Mesendoderm (in vitro differentiated cells): ENCODE results near the gene INAFM2.

ENCODE experiments used
- DNase-seq: peaks from one replicate; pipeline ENCODE4 v3.0.0; 2013
- H2AK5ac ChIP-seq: 2 replicates; pipeline ENCODE4 v1.6.1; 2013; ENCODE audit warnings: low read length, inconsistent platforms
- H2BK120ac ChIP-seq: 2 replicates; pipeline ENCODE4 v1.6.1; 2013; ENCODE audit warnings: low read depth, mild to moderate bottlenecking, low read length, moderate library complexity, mixed read lengths
- H2BK15ac ChIP-seq: replicated peaks from 2 replicates; pipeline ENCODE4 v1.6.1; 2013; ENCODE audit warnings: low read depth, mild to moderate bottlenecking, moderate library complexity
- H2BK5ac ChIP-seq: 2 replicates; pipeline ENCODE4 v1.6.1; 2013; ENCODE audit warnings: low read length, inconsistent platforms
- H3K18ac ChIP-seq: 2 replicates; pipeline ENCODE4 v1.6.1; 2013; ENCODE audit warnings: mild to moderate bottlenecking, low read length, mixed read lengths
- H3K23ac ChIP-seq: one replicate; pipeline ENCODE4 v1.6.1; 2013; ENCODE audit warnings: low read length
- H3K27ac ChIP-seq: 2 replicates; pipeline ENCODE4 v1.5.1; 2013; ENCODE audit warnings: low read depth, mild to moderate bottlenecking, inconsistent platforms, low read length, moderate library complexity
- H3K27me3 ChIP-seq: 2 replicates; pipeline ENCODE4 v1.6.1; 2013; ENCODE audit warnings: low read length, control low read depth, mild to moderate bottlenecking, inconsistent platforms; ENCODE audit not compliant: insufficient read depth, poor library complexity
- H3K36me3 ChIP-seq: 2 replicates; pipeline ENCODE4 v1.6.1; 2013; ENCODE audit warnings: low read length, inconsistent platforms; ENCODE audit not compliant: control insufficient read depth, insufficient read depth
- H3K4ac ChIP-seq: one replicate; pipeline ENCODE4 v1.6.1; 2013; ENCODE audit warnings: low read depth, mild to moderate bottlenecking, low read length, moderate library complexity
- H3K4me1 ChIP-seq: 2 replicates; pipeline ENCODE4 v1.6.1; 2013; ENCODE audit warnings: low read depth, low read length, inconsistent platforms; ENCODE audit not compliant: control insufficient read depth
- H3K4me2 ChIP-seq: 2 replicates; pipeline ENCODE4 v1.6.1; 2013; ENCODE audit warnings: low read length
- H3K4me3 ChIP-seq: 2 replicates; pipeline ENCODE4 v1.5.1; 2013; ENCODE audit warnings: mild to moderate bottlenecking, low read length
- H3K56ac ChIP-seq: one replicate; pipeline ENCODE4 v1.6.1; 2013; ENCODE audit warnings: low read length
- H3K79me1 ChIP-seq: 2 replicates; pipeline ENCODE4 v1.6.1; 2013; ENCODE audit warnings: low read length, inconsistent platforms
- H3K79me2 ChIP-seq: 2 replicates; pipeline ENCODE4 v1.6.1; 2013; ENCODE audit warnings: mild to moderate bottlenecking, low read length; ENCODE audit not compliant: control insufficient read depth, insufficient read depth
- H3K9ac ChIP-seq: 2 replicates; pipeline ENCODE4 v1.6.1; 2013; ENCODE audit warnings: low read length, inconsistent platforms
- H4K5ac ChIP-seq: one replicate; pipeline ENCODE4 v1.6.1; 2013; ENCODE audit warnings: low read length
- H4K8ac ChIP-seq: one replicate; pipeline ENCODE4 v1.6.1; 2013; ENCODE audit warnings: low read depth, mild to moderate bottlenecking, control low read depth, low read length, moderate library complexity
- WGBS: extraction: QIAGEN DNeasy Blood & Tissue Kit; methylation state at CpG from one replicate; pipeline ENCODE4 v1.1.7; 2013; ENCODE audit warnings: low lambda C conversion rate, missing lambda C conversion rate; ENCODE audit not compliant: insufficient coverage; ENCODE audit errors: extremely low coverage; 5-methylcytosine and 5-hydroxymethylcytosine counted together

Gene INAFM2

DNA sequence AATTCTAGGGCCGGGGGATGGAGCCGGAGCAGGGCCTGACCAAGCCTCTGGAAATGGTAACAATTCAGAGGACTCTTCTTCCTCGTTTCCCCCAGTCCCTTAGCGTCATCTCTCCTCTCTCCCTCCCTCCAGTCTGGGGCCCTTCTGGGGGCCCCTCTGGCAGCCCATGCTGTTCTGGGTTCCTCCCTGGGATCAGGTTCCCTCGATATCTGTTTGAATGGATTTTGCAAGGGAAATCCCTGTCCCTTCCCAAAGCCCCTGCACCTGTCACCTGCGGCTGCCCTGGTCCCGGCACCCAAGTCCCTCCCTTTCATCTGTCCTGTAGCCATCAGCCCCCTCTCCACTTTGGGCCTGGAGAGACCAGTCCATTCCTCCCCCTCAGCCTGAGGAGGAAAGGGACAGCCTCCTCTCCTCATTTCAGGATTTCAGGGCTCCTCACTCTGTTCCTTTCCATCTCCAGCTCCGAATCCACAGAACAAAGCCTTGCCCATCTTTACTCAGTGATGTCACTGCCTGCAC, 14.1 kb upstream of the INAFM2 start:
- Histone ChIP-seq H3K27ac (no peak overlapping the region), H2BK15ac (no peak overlapping the region), H4K8ac (no peak overlapping the region), H3K79me1 (no peaks in the 10 kb centered on the region), H3K4me2 (no peak overlapping the region), H2BK120ac (no peak overlapping the region), H3K9ac (no peak overlapping the region), H3K23ac (no peak overlapping the region), H3K36me3 (no peaks in the 10 kb centered on the region), H3K4ac (no peak overlapping the region), H3K56ac (no peak overlapping the region), H3K79me2 (no peaks in the 10 kb centered on the region), H2AK5ac (no peak overlapping the region), H3K27me3 (no peaks in the 10 kb centered on the region), H3K4me3 (no peak overlapping the region), H3K4me1 (peaks cover 5% of the 10 kb centered on the region), H4K5ac (no peak overlapping the region), H2BK5ac (no peak overlapping the region), H3K18ac (no peak overlapping the region)
- WGBS = no CpG with 5 or more reads among the region's 8 CpGs
- no peak for DNase-seq

DNA sequence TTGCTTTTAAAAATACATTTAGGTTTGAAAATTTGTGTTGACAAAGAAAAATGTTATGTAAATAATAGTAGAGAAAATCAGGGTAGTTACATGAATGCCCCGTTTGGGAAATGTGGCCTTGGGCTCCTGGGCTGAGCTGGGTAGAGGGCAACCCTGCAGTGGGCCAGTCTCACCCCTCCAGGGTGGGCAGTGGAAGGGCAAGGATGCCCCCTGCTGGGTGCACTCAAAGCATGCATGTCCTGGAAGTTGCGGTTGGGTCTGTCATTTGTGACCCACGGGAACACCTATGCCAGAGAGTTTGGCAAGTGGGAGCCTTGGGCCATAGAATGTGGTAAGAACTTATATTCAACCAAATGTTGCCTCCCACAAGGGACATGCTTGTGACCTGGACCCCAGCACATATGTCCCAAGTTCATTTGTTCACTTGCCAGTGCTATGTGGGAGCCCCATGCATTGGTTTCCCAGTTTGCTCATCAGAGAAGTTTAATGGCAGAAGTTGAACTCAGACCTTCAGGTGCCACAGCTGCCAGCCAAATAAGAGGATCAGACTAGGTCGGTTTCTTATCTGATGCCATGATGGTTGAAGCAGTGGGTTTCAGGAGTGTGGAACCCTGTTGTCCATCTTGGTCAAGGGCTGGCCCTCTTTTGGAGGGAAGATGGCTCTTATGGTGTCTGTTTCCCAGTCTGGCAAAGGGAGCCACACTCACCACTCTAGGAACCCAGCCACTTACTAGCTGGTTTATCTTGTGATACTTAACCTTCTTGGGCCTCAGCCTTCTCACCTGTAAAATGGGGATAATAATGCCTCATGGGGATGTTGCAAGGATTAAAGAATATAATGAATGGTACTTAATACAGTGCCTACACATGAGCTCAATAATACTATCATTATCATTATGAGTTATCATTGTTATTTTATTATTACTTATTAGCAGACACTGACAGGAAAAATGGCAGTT, 13.2 kb upstream of the INAFM2 start:
- Histone ChIP-seq H3K4ac (no peak overlapping the region), H2BK120ac (no peak overlapping the region), H3K27me3 (no peaks in the 10 kb centered on the region), H3K36me3 (no peaks in the 10 kb centered on the region), H3K4me3 (no peak overlapping the region), H3K79me2 (no peaks in the 10 kb centered on the region), H2BK15ac (no peak overlapping the region), H3K9ac (no peak overlapping the region), H3K4me2 (no peak overlapping the region), H4K8ac (no peak overlapping the region), H2BK5ac (no peak overlapping the region), H3K79me1 (no peaks in the 10 kb centered on the region), H3K27ac (no peak overlapping the region), H4K5ac (no peak overlapping the region), H2AK5ac (no peak overlapping the region), H3K23ac (no peak overlapping the region), H3K4me1 (peaks cover 5% of the 10 kb centered on the region), H3K56ac (no peak overlapping the region), H3K18ac (no peak overlapping the region)
- no CpG with 5 or more reads among the region's 4 CpGs for WGBS
- DNase-seq = peak; percentile 78

DNA sequence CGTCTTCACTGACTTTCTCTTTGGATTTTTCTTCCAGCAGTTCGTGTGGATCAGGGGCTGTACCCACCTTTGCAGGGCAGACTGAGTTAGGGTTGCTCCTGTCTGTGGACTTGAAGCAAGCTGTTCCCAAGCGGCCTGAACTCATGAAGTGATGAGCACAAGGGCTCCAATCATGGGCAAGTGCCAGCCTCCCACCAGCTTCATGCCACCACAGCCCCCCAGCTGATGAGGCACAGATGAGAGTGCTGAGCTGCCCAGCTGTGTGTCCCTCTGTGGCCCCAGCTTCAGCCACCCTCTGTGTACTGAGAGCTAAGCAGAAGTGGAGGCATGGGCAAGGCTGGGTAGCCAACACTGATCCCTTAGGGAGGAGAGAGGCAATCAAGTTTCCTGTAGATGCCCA, 12.5 kb upstream of the INAFM2 start:
- Histone ChIP-seq H3K79me2 (no peaks in the 10 kb centered on the region), H3K79me1 (no peaks in the 10 kb centered on the region), H2BK5ac (no peak overlapping the region), H3K4me2 (no peak overlapping the region), H3K56ac (no peak overlapping the region), H2BK15ac (no peak overlapping the region), H2BK120ac (no peak overlapping the region), H4K8ac (no peak overlapping the region), H3K36me3 (no peaks in the 10 kb centered on the region), H2AK5ac (no peak overlapping the region), H3K9ac (no peak overlapping the region), H3K18ac (no peak overlapping the region), H3K4me3 (no peak overlapping the region), H4K5ac (no peak overlapping the region), H3K4ac (no peak overlapping the region), H3K27ac (no peak overlapping the region), H3K27me3 (no peaks in the 10 kb centered on the region), H3K4me1 (peaks cover 5% of the 10 kb centered on the region), H3K23ac (no peak overlapping the region)
- no CpG with 5 or more reads among the region's 3 CpGs for WGBS
- no peak for DNase-seq

DNA sequence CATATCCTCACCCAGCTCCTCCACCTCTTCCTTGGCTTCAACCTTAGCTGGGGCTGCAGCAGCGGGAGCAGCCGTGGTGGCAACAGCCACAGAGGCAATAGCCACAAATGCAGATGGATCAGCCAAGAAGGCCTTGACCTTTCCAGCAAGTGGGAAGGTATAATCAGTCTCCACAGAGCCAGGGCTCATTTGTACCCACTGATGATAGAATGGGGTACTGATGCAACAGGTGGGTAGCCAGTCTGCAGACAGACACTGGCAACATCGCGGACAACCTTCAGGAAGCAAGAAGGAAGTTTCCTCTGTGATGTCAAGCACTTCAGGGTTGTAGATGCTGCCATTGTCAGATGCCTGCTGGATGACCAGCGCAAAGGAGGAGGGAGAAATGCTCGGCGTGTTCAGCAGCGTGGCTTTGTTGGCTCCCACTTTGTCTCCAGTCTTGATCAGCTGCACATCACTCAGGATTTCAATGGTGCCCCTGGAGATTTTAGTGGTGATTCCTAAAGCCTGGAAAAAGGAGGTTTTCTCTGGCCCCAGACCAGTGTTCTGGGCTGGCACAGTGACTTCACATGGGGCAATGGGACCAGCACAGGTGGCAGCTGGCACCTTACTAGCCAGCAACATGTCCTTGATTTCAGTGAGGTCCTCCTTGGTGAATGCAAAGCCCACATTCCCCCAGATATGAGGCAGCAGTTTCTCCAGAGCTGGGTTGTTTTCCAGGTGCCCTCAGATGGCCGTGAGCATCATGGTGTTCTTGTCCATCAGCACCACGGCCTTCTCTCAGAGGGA, 10.9 kb upstream of the INAFM2 start:
- no peak overlapping the region for H2BK15ac ChIP-seq
- no peak overlapping the region for H3K27ac ChIP-seq
- no peak overlapping the region for H4K8ac ChIP-seq
- H2AK5ac ChIP-seq = no peak overlapping the region
- H3K56ac ChIP-seq = no peak overlapping the region
- H3K4me2 ChIP-seq = no peak overlapping the region
- DNase-seq = no peak
- H2BK5ac ChIP-seq = no peak overlapping the region
- H3K36me3 ChIP-seq = no peaks in the 10 kb centered on the region
- no peak overlapping the region for H3K4me3 ChIP-seq
- no peaks in the 10 kb centered on the region for H3K27me3 ChIP-seq
- H3K4me1 ChIP-seq = peaks cover 5% of the 10 kb centered on the region
- H3K4ac ChIP-seq = no peak overlapping the region
- no CpG with 5 or more reads among the region's 10 CpGs for WGBS
- no peak overlapping the region for H3K9ac ChIP-seq
- H3K79me2 ChIP-seq = no peaks in the 10 kb centered on the region
- no peak overlapping the region for H3K23ac ChIP-seq
- H3K18ac ChIP-seq = no peak overlapping the region
- H3K79me1 ChIP-seq = no peaks in the 10 kb centered on the region
- H4K5ac ChIP-seq = no peak overlapping the region
- H2BK120ac ChIP-seq = no peak overlapping the region

DNA sequence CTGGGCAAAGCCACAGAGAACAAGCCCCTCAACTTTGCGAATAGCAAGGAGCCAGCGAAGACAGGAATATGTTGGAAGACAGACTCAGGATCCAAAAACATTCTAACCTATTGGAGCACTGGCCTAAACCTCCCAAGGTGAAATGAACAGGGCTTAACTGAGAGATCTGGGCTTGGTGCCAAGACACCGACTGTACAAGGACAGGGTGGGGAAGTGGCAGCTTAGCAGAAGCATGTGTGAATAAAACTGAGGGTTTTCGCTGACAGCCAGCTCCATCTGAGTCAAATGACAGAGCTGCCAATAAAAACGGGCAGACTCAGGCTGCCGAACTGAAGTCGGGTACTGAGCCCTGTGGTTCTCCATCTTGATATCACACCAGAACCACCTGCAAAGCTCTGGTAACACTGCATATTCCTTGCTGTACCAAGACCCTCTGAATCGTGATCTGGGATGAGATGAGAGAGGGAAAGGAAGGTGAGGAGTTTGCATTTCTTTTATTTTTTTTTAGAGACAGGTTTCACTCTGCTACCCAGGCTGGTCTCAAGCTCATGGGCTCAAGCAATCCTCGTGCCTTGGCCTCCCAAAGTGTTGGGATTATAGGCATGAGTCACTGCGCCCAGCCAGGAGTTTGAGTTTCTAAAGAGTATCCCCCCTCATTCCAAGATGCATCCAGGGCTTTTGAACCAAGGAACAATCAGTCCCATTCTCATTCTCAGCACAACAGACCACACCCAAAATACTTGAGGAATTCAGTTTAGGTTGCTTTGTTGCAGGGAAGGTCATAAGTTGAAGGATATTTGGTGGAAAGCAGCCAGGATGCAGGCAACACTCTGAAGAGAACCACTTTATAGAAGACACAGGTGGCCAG, 9.7 kb upstream of the INAFM2 start:
- Histone ChIP-seq H3K23ac (no peak overlapping the region), H2BK15ac (no peak overlapping the region), H3K4me1 (peaks cover under 1% of the 10 kb centered on the region), H3K18ac (no peak overlapping the region), H3K27me3 (no peaks in the 10 kb centered on the region), H3K9ac (no peak overlapping the region), H3K4me3 (no peak overlapping the region), H3K79me2 (no peaks in the 10 kb centered on the region), H3K4me2 (no peak overlapping the region), H3K79me1 (no peaks in the 10 kb centered on the region), H3K4ac (no peak overlapping the region), H3K56ac (no peak overlapping the region), H4K8ac (no peak overlapping the region), H3K36me3 (no peaks in the 10 kb centered on the region), H3K27ac (no peak overlapping the region), H2BK120ac (no peak overlapping the region), H2BK5ac (no peak overlapping the region), H4K5ac (no peak overlapping the region), H2AK5ac (no peak overlapping the region)
- no peak for DNase-seq
- no CpG with 5 or more reads among the region's 10 CpGs for WGBS
